HL-60 (cell line): ENCODE data around the gene STAT1.

ENCODE experiments used
- DNase-seq, 2 experiments: peaks; one replicate each; pipeline ENCODE4 v3.0.0-alpha.2; 2010 to 2020; ENCODE audit warnings: low read depth in 1 of 2, low spot score in 1 of 2
- H3K27ac ChIP-seq: fragments of 250-450 bp; sonication (Bioruptor Pico); replicated peaks from 2 replicates; pipeline ENCODE4 v1.5.1; 2020; ENCODE audit warnings: mild to moderate bottlenecking, moderate library complexity
- H3K27me3 ChIP-seq: fragments of 250-450 bp; sonication (Bioruptor Pico); 2 replicates; pipeline ENCODE4 v1.5.1; 2021; ENCODE audit warnings: mild to moderate bottlenecking, moderate library complexity; ENCODE audit not compliant: insufficient read depth, poor library complexity, severe bottlenecking
- H3K4me3 ChIP-seq: replicated peaks from 2 replicates; pipeline ENCODE4 v1.5.1; 2011; ENCODE audit warnings: mild to moderate bottlenecking, control low read depth, low read length; ENCODE audit not compliant: insufficient read depth
- CTCF ChIP-seq: IDR thresholded peaks from one replicate; pipeline ENCODE4 v1.5.1; 2011; ENCODE audit warnings: low read length, control low read depth, inconsistent platforms; ENCODE audit not compliant: insufficient read depth
- GABPA ChIP-seq: IDR thresholded peaks from 2 replicates; pipeline ENCODE4 v1.6.1; 2012; ENCODE audit warnings: low read depth
- POLR2AphosphoS5 ChIP-seq: IDR thresholded peaks from 2 replicates; pipeline ENCODE4 v1.6.1; 2012; ENCODE audit warnings: low read depth
- SPI1 ChIP-seq: IDR thresholded peaks from 2 replicates; pipeline ENCODE4 v1.6.1; 2012; ENCODE audit warnings: low read depth, mild to moderate bottlenecking, borderline replicate concordance
- TF ChIP-seq, protein P1 (sequence below): IDR thresholded peaks from 2 replicates; pipeline ENCODE4 v1.6.1; 2012; ENCODE audit warnings: low read depth; ENCODE audit not compliant: insufficient replicate concordance

STAT1 gene

DNA sequence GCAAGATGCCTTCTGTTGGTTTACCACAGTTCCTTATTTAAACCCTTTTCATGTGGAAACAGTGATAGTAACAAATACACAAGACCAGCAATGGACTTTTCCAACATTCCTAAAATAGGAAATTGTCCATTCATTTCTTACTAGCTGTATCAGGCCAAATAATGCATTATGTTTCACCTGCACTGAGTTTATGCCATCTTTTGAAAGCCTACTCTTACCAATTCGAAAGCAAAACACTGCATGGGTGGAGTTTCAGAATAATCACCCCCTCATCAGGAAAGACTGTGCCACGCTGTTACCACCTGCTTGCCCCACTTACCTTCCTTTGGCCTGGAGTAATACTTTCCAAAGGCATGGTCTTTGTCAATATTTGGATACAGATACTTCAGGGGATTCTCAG is 37.5 kb downstream of the STAT1 start:
- TF ChIP-seq CTCF (no peak), POLR2AphosphoS5 (no peak), GABPA (no peak), SPI1 (no peak)
- TF ChIP-seq, protein P1, sequence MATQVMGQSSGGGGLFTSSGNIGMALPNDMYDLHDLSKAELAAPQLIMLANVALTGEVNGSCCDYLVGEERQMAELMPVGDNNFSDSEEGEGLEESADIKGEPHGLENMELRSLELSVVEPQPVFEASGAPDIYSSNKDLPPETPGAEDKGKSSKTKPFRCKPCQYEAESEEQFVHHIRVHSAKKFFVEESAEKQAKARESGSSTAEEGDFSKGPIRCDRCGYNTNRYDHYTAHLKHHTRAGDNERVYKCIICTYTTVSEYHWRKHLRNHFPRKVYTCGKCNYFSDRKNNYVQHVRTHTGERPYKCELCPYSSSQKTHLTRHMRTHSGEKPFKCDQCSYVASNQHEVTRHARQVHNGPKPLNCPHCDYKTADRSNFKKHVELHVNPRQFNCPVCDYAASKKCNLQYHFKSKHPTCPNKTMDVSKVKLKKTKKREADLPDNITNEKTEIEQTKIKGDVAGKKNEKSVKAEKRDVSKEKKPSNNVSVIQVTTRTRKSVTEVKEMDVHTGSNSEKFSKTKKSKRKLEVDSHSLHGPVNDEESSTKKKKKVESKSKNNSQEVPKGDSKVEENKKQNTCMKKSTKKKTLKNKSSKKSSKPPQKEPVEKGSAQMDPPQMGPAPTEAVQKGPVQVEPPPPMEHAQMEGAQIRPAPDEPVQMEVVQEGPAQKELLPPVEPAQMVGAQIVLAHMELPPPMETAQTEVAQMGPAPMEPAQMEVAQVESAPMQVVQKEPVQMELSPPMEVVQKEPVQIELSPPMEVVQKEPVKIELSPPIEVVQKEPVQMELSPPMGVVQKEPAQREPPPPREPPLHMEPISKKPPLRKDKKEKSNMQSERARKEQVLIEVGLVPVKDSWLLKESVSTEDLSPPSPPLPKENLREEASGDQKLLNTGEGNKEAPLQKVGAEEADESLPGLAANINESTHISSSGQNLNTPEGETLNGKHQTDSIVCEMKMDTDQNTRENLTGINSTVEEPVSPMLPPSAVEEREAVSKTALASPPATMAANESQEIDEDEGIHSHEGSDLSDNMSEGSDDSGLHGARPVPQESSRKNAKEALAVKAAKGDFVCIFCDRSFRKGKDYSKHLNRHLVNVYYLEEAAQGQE = no peak
- no peak overlapping the region for H3K4me3 ChIP-seq
- no peak overlapping the region for H3K27ac ChIP-seq
- no peaks in the 10 kb centered on the region for H3K27me3 ChIP-seq
- no peak for DNase-seq

DNA sequence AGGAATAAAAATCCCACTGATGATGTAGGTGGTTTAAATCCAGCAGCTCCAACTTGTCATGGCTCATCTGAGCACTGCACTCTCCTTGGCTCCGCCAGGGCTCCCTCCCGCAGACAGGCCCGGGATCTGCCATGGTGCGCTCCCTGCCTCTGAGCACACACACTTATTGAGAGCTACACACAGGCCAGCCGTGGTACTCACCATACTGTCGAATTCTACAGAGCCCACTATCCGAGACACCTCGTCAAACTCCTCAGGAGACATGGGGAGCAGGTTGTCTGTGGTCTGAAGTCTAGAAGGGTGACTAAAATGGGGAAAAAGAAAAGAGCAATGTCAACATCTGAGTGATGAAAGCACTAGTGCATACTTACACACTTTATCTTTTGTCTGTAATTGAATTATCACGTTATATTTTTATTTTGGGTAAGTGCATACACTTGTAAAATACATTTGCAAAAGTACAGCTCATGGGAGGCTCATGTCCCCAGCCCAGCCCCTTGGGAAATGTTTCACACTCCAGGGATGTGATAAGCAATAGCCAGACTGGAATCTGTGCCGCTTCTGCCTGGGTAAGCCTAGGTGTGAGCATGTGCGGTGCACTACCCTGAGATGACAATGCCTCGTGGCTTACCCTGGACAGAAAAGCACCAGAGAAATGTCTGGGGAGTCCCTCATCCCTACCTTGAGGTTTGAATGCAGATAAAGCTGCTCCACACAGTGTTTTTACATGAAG is 39.2 kb downstream of the STAT1 start:
- H3K27me3 ChIP-seq = no peaks in the 10 kb centered on the region
- TF ChIP-seq GABPA (no peak), POLR2AphosphoS5 (no peak), SPI1 (no peak), CTCF (no peak)
- TF ChIP-seq, protein P1 = no peak
- DNase-seq = no peak
- H3K4me3 ChIP-seq = no peak overlapping the region
- no peak overlapping the region for H3K27ac ChIP-seq

GRCh38 chr2:190973726-190974628 is 40.0 kb downstream of the STAT1 start:
- no peak for DNase-seq
- Histone ChIP-seq H3K27me3 (no peaks in the 10 kb centered on the region), H3K4me3 (no peak overlapping the region), H3K27ac (no peak overlapping the region)
- TF ChIP-seq POLR2AphosphoS5 (no peak), GABPA (no peak)

DNA sequence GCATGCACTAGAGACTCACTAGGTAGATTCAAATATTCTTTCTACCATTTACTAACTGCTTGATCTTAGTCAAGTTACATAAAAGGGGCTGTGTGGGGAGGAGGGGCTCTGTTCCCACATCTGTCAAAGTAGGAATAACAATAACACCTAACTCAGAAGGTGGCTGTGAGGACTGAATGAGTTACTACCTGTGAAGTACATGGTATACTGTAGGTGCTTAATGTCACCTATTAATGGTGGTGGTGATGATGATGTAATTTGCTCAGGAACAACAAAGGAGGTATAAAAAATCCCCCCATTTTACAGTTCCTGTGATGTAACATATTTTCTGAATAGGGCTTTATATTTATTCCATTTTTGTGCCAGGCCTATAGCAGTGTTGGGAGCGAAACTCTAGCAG is 40.7 kb downstream of the STAT1 start:
- H3K27me3 ChIP-seq = no peaks in the 10 kb centered on the region
- H3K27ac ChIP-seq = no peak overlapping the region
- no peak for DNase-seq
- TF ChIP-seq GABPA = no peak
- no peak for TF ChIP-seq CTCF
- TF ChIP-seq, protein P1 = no peak
- no peak for TF ChIP-seq SPI1
- no peak for TF ChIP-seq POLR2AphosphoS5
- H3K4me3 ChIP-seq = no peak overlapping the region
